K562 (cell line): Measurements from ENCODE around the gene RDH16. TPM values are rescaled to one million over a fixed set of nuclear protein-coding genes. Genes with fewer than 3 reads are reported as not detected.

Experiments used
- GABPB1 ChIP-seq: sonication (generic); formaldehyde crosslinking; IDR thresholded peaks from 2 replicates; pipeline ENCODE4 v1.8.0; 2022; ENCODE audit warnings: mild to moderate bottlenecking, missing genetic modification reagents
- HDGF ChIP-seq: fragments of 450-650 bp; IDR thresholded peaks from 2 replicates; pipeline ENCODE4 v1.6.1; 2016
- MIER1 ChIP-seq: fragments of 450-650 bp; IDR thresholded peaks from 2 replicates; pipeline ENCODE4 v1.6.1; 2016; ENCODE audit warnings: antibody characterized with exemption, mild to moderate bottlenecking, low read depth
- ZNF507 ChIP-seq: conservative IDR thresholded peaks from 2 replicates; pipeline ENCODE4 v1.6.1; 2017; ENCODE audit warnings: missing genetic modification characterization, missing compliant biosample characterization
- ZNF644 ChIP-seq: fragments of 200-800 bp; sonication (Bioruptor generic); IDR thresholded peaks from 2 replicates; pipeline ENCODE4 v1.6.1; 2016; ENCODE audit warnings: low read depth, missing genetic modification characterization, missing compliant biosample characterization
- polyA plus RNA-seq, 8 experiments: library from polyadenylated mRNA; depleted of rRNA in 4 of 8; stranded (reverse) in 5 of 8; unstranded in 3 of 8; fragments of >200 nt; fragmentation: Nextera tagmentation in 2 of 8; fragmentation: Illumina TruSeq in 1 of 8; extraction: Ambion mirVana in 2 of 8; extraction: Trizol in 1 of 8; gene quantifications; 2 replicates each; pipeline versions ENCODE4 v1.2.1 to v1.2.3, GENCODE V29; 2011 to 2014; ENCODE audit warnings: inconsistent platforms in 1 of 8, missing spikeins in 1 of 8
- total RNA-seq, 7 experiments: library from RNA; depleted of rRNA in 6 of 7; stranded (reverse); fragments of >200 nt in 6 of 7; fragmentation: Illumina TruSeq in 2 of 7; extraction: Trizol in 2 of 7; gene quantifications; 2 replicates each; pipeline versions ENCODE4 v1.2.1 to v1.2.3, GENCODE V29; 2011 to 2021; ENCODE audit warnings: low replicate concordance in 1 of 7
- TF ChIP-seq, protein P1 (sequence below), 2 experiments: fragments of 450-650 bp in 1 of 2; sonication (generic) in 1 of 2; formaldehyde crosslinking in 1 of 2; IDR thresholded peaks in 1 of 2; conservative IDR thresholded peaks in 1 of 2; 2 replicates each; pipeline versions ENCODE4 v1.6.1 to v1.8.1; 2016 to 2023; ENCODE audit warnings: mild to moderate bottlenecking in 2 of 2, moderate library complexity in 2 of 2, inconsistent platforms in 1 of 2, missing genetic modification reagents in 1 of 2
- TF ChIP-seq, protein P2 (sequence below): fragments of 450-650 bp; IDR thresholded peaks from 2 replicates; pipeline ENCODE4 v1.6.1; 2016; ENCODE audit warnings: mild to moderate bottlenecking, moderate library complexity
- TF ChIP-seq, protein P3 (sequence below): fragments of 250-450 bp; sonication (Bioruptor Pico); IDR thresholded peaks from 2 replicates; pipeline ENCODE4 v1.8.0; 2022; ENCODE audit warnings: inconsistent platforms
- TF ChIP-seq, protein P4 (sequence below): fragments of 450-650 bp; IDR thresholded peaks from 2 replicates; pipeline ENCODE4 v1.6.1; 2016; ENCODE audit warnings: borderline replicate concordance
- TF ChIP-seq, protein P5 (sequence below): fragments of 450-650 bp; conservative IDR thresholded peaks from 2 replicates; pipeline ENCODE4 v1.6.1; 2016; ENCODE audit warnings: missing genetic modification characterization, low read depth, mild to moderate bottlenecking, missing compliant biosample characterization, moderate library complexity

Gene RDH16
- total and polyA plus RNA-seq, 9 of the 15 experiments (the other 6 are each of a cell fraction or from before 2014, with no cell fraction given) = 0.11 to 0.52 (median 0.22) TPM; not detected in 1

DNA sequence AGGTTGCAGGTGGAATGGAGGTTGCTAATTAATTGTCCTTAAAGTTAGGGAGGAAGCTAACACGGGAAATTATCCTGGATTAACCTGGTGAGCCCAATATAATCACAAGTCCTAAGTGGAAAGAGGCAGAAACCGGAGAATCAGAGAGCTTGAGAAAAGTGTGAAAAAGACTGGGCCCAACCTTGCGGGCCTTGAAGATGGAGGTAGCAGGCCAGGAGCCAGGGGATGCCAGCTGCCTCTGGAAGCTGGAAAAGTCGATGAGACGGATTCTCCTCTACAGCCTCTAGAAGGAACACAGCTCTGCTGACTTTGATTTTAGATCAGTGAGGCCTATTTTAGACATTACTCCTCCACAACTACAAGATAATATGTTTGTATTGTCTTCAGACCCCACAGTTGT lies 25.3 kb downstream of the RDH16 start (continued):
- TF ChIP-seq, protein P1, sequence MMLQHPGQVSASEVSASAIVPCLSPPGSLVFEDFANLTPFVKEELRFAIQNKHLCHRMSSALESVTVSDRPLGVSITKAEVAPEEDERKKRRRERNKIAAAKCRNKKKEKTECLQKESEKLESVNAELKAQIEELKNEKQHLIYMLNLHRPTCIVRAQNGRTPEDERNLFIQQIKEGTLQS (IDR thresholded peaks at IDR 0.05) = no peak
- TF ChIP-seq, protein P1 (CRISPR knock-in tag; conservative IDR thresholded peaks at IDR 0.05) = no peak
- TF ChIP-seq, protein P2, sequence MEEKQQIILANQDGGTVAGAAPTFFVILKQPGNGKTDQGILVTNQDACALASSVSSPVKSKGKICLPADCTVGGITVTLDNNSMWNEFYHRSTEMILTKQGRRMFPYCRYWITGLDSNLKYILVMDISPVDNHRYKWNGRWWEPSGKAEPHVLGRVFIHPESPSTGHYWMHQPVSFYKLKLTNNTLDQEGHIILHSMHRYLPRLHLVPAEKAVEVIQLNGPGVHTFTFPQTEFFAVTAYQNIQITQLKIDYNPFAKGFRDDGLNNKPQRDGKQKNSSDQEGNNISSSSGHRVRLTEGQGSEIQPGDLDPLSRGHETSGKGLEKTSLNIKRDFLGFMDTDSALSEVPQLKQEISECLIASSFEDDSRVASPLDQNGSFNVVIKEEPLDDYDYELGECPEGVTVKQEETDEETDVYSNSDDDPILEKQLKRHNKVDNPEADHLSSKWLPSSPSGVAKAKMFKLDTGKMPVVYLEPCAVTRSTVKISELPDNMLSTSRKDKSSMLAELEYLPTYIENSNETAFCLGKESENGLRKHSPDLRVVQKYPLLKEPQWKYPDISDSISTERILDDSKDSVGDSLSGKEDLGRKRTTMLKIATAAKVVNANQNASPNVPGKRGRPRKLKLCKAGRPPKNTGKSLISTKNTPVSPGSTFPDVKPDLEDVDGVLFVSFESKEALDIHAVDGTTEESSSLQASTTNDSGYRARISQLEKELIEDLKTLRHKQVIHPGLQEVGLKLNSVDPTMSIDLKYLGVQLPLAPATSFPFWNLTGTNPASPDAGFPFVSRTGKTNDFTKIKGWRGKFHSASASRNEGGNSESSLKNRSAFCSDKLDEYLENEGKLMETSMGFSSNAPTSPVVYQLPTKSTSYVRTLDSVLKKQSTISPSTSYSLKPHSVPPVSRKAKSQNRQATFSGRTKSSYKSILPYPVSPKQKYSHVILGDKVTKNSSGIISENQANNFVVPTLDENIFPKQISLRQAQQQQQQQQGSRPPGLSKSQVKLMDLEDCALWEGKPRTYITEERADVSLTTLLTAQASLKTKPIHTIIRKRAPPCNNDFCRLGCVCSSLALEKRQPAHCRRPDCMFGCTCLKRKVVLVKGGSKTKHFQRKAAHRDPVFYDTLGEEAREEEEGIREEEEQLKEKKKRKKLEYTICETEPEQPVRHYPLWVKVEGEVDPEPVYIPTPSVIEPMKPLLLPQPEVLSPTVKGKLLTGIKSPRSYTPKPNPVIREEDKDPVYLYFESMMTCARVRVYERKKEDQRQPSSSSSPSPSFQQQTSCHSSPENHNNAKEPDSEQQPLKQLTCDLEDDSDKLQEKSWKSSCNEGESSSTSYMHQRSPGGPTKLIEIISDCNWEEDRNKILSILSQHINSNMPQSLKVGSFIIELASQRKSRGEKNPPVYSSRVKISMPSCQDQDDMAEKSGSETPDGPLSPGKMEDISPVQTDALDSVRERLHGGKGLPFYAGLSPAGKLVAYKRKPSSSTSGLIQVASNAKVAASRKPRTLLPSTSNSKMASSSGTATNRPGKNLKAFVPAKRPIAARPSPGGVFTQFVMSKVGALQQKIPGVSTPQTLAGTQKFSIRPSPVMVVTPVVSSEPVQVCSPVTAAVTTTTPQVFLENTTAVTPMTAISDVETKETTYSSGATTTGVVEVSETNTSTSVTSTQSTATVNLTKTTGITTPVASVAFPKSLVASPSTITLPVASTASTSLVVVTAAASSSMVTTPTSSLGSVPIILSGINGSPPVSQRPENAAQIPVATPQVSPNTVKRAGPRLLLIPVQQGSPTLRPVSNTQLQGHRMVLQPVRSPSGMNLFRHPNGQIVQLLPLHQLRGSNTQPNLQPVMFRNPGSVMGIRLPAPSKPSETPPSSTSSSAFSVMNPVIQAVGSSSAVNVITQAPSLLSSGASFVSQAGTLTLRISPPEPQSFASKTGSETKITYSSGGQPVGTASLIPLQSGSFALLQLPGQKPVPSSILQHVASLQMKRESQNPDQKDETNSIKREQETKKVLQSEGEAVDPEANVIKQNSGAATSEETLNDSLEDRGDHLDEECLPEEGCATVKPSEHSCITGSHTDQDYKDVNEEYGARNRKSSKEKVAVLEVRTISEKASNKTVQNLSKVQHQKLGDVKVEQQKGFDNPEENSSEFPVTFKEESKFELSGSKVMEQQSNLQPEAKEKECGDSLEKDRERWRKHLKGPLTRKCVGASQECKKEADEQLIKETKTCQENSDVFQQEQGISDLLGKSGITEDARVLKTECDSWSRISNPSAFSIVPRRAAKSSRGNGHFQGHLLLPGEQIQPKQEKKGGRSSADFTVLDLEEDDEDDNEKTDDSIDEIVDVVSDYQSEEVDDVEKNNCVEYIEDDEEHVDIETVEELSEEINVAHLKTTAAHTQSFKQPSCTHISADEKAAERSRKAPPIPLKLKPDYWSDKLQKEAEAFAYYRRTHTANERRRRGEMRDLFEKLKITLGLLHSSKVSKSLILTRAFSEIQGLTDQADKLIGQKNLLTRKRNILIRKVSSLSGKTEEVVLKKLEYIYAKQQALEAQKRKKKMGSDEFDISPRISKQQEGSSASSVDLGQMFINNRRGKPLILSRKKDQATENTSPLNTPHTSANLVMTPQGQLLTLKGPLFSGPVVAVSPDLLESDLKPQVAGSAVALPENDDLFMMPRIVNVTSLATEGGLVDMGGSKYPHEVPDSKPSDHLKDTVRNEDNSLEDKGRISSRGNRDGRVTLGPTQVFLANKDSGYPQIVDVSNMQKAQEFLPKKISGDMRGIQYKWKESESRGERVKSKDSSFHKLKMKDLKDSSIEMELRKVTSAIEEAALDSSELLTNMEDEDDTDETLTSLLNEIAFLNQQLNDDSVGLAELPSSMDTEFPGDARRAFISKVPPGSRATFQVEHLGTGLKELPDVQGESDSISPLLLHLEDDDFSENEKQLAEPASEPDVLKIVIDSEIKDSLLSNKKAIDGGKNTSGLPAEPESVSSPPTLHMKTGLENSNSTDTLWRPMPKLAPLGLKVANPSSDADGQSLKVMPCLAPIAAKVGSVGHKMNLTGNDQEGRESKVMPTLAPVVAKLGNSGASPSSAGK = no peak
- TF ChIP-seq, protein P3, sequence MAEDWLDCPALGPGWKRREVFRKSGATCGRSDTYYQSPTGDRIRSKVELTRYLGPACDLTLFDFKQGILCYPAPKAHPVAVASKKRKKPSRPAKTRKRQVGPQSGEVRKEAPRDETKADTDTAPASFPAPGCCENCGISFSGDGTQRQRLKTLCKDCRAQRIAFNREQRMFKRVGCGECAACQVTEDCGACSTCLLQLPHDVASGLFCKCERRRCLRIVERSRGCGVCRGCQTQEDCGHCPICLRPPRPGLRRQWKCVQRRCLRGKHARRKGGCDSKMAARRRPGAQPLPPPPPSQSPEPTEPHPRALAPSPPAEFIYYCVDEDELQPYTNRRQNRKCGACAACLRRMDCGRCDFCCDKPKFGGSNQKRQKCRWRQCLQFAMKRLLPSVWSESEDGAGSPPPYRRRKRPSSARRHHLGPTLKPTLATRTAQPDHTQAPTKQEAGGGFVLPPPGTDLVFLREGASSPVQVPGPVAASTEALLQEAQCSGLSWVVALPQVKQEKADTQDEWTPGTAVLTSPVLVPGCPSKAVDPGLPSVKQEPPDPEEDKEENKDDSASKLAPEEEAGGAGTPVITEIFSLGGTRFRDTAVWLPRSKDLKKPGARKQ (CRISPR knock-in tag) = no peak
- no peak for TF ChIP-seq MIER1
- 0 out of 2 replicates have a peak, but pooled peaks have one; percentile 8 for TF ChIP-seq HDGF
- TF ChIP-seq, protein P4, sequence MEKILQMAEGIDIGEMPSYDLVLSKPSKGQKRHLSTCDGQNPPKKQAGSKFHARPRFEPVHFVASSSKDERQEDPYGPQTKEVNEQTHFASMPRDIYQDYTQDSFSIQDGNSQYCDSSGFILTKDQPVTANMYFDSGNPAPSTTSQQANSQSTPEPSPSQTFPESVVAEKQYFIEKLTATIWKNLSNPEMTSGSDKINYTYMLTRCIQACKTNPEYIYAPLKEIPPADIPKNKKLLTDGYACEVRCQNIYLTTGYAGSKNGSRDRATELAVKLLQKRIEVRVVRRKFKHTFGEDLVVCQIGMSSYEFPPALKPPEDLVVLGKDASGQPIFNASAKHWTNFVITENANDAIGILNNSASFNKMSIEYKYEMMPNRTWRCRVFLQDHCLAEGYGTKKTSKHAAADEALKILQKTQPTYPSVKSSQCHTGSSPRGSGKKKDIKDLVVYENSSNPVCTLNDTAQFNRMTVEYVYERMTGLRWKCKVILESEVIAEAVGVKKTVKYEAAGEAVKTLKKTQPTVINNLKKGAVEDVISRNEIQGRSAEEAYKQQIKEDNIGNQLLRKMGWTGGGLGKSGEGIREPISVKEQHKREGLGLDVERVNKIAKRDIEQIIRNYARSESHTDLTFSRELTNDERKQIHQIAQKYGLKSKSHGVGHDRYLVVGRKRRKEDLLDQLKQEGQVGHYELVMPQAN = no peak
- peak; percentile 54; the same call in 1 of the 2 replicates for TF ChIP-seq ZNF644
- TF ChIP-seq, protein P5, sequence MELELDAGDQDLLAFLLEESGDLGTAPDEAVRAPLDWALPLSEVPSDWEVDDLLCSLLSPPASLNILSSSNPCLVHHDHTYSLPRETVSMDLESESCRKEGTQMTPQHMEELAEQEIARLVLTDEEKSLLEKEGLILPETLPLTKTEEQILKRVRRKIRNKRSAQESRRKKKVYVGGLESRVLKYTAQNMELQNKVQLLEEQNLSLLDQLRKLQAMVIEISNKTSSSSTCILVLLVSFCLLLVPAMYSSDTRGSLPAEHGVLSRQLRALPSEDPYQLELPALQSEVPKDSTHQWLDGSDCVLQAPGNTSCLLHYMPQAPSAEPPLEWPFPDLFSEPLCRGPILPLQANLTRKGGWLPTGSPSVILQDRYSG (tag) = no peak
- 0 out of 2 replicates have a peak, but pooled peaks have one; percentile 21 for TF ChIP-seq GABPB1
- no peak for TF ChIP-seq ZNF507
